ENCODE measurements around the gene CYP17A1. TPM values are rescaled to one million over a fixed set of nuclear protein-coding genes. Genes with fewer than 3 reads are reported as not detected.

CYP17A1 gene
- total RNA-seq, 1 donor from 2014 or later = not detected

DNA sequence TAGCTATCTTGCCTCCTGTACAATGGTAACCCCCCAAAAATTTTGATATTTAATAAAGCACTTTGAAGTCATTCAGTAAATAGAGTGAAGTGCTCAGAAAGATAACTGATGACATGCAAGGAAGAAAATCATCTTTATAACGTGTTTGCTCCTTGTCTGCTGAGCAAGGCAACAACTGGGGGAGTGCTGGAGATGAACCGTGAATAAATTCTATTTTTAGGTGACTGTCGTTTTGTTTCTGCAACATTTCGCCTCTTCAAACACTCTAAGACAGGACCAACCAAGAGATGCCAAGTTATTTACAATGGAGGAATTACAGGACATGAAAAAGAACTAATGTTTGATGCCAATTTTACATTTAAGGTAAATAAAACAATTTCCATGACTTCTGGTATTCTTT lies 41.4 kb upstream of the CYP17A1 start:
- H3K27me3 ChIP-seq (ENCODE audit: insufficient read depth, low read length) = no peaks in the 10 kb centered on the region
- peaks cover 5% of the 10 kb centered on the region for H3K27me3 Mint-ChIP-seq (ENCODE audit: low read depth, unreplicated experiment)
- H4K20me1 ChIP-seq (ENCODE audit: insufficient read depth, low read length) = no peaks in the 10 kb centered on the region
- H3K4me1 Mint-ChIP-seq (ENCODE audit: low read depth, unreplicated experiment) = no peaks in the 10 kb centered on the region
- no peak overlapping the region for H2AFZ ChIP-seq (ENCODE audit: low read depth, low read length)
- H3K9me3 ChIP-seq (ENCODE audit: insufficient read depth, low read depth, low read length) = no peaks in the 10 kb centered on the region
- no peaks in the 10 kb centered on the region for H3K79me2 ChIP-seq (ENCODE audit: insufficient read depth, low read length)
- no peak overlapping the region for H3K4me2 ChIP-seq (ENCODE audit: low read length)
- H3K4me3 ChIP-seq (ENCODE audit: insufficient read depth, low read depth, low read length) = no peak overlapping the region
- DNase-seq (ENCODE audit: low read depth) (no peak), FAIRE-seq (no peak)
- no peak overlapping the region for H3K27ac Mint-ChIP-seq (ENCODE audit: unreplicated experiment)
- TF ChIP-seq EZH2 (IDR thresholded peaks at IDR 0.05; ENCODE audit: insufficient read depth, low read length) = no peak
- TF ChIP-seq, protein P1, sequence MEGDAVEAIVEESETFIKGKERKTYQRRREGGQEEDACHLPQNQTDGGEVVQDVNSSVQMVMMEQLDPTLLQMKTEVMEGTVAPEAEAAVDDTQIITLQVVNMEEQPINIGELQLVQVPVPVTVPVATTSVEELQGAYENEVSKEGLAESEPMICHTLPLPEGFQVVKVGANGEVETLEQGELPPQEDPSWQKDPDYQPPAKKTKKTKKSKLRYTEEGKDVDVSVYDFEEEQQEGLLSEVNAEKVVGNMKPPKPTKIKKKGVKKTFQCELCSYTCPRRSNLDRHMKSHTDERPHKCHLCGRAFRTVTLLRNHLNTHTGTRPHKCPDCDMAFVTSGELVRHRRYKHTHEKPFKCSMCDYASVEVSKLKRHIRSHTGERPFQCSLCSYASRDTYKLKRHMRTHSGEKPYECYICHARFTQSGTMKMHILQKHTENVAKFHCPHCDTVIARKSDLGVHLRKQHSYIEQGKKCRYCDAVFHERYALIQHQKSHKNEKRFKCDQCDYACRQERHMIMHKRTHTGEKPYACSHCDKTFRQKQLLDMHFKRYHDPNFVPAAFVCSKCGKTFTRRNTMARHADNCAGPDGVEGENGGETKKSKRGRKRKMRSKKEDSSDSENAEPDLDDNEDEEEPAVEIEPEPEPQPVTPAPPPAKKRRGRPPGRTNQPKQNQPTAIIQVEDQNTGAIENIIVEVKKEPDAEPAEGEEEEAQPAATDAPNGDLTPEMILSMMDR (IDR thresholded peaks at IDR 0.05; ENCODE audit: insufficient read depth, low read depth, low read length) = no peak
- no peak overlapping the region for H3K4me3 Mint-ChIP-seq (ENCODE audit: unreplicated experiment)
- no peaks in the 10 kb centered on the region for H3K4me1 ChIP-seq (ENCODE audit: insufficient read depth, low read length)
- H3K36me3 Mint-ChIP-seq (ENCODE audit: low read depth, unreplicated experiment) = peaks cover 4% of the 10 kb centered on the region
- H3K27ac ChIP-seq (ENCODE audit: low read depth, low read length) = no peak overlapping the region
- H3K9ac ChIP-seq (ENCODE audit: low read length) = no peak overlapping the region
- H3K36me3 ChIP-seq (ENCODE audit: insufficient read depth, low read length) = no peaks in the 10 kb centered on the region
- no peaks in the 10 kb centered on the region for H3K9me3 Mint-ChIP-seq (ENCODE audit: unreplicated experiment)

DNA sequence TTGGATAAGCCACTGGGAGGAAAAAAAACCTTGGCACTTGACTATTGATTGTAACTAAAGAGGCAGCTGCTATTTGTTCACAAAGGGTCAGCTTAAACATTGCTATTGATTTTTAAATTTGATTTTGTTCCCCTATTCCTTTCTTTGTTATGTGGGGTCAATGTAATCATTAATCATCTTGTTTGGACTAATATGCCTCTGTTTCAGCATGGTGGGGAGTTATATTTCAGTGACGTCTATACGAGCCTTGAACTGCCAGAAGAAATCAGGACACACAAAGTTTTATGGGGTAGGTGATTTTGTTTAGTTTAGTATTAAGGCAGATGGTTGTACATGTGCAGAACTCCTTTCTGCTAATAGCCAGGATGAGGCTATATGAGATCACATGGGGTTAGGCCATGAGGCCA lies 39.5 kb upstream of the CYP17A1 start:
- Histone ChIP-seq H3K9me3 (ENCODE audit: insufficient read depth, low read depth, low read length) (no peaks in the 10 kb centered on the region), H3K4me3 (ENCODE audit: insufficient read depth, low read depth, low read length) (no peak overlapping the region), H4K20me1 (ENCODE audit: insufficient read depth, low read length) (no peaks in the 10 kb centered on the region), H3K4me2 (ENCODE audit: low read length) (no peak overlapping the region), H3K27ac (ENCODE audit: low read depth, low read length) (no peak overlapping the region), H3K36me3 (ENCODE audit: insufficient read depth, low read length) (no peaks in the 10 kb centered on the region), H3K4me1 (ENCODE audit: insufficient read depth, low read length) (no peaks in the 10 kb centered on the region), H3K27me3 (ENCODE audit: insufficient read depth, low read length) (no peaks in the 10 kb centered on the region), H3K79me2 (ENCODE audit: insufficient read depth, low read length) (no peaks in the 10 kb centered on the region), H3K9ac (ENCODE audit: low read length) (no peak overlapping the region), H2AFZ (ENCODE audit: low read depth, low read length) (no peak overlapping the region)
- DNase-seq (ENCODE audit: low read depth) (no peak), FAIRE-seq (no peak)
- TF ChIP-seq EZH2 (IDR thresholded peaks at IDR 0.05; ENCODE audit: insufficient read depth, low read length) = no peak
- TF ChIP-seq, protein P1 (IDR thresholded peaks at IDR 0.05; ENCODE audit: insufficient read depth, low read depth, low read length) = no peak
- no peaks in the 10 kb centered on the region for H3K9me3 Mint-ChIP-seq (ENCODE audit: unreplicated experiment)
- H3K27me3 Mint-ChIP-seq (ENCODE audit: low read depth, unreplicated experiment) = peaks cover 5% of the 10 kb centered on the region
- H3K27ac Mint-ChIP-seq (ENCODE audit: unreplicated experiment) = no peak overlapping the region
- no peaks in the 10 kb centered on the region for H3K4me1 Mint-ChIP-seq (ENCODE audit: low read depth, unreplicated experiment)
- H3K4me3 Mint-ChIP-seq (ENCODE audit: unreplicated experiment) = no peak overlapping the region
- peaks cover 4% of the 10 kb centered on the region for H3K36me3 Mint-ChIP-seq (ENCODE audit: low read depth, unreplicated experiment)

DNA sequence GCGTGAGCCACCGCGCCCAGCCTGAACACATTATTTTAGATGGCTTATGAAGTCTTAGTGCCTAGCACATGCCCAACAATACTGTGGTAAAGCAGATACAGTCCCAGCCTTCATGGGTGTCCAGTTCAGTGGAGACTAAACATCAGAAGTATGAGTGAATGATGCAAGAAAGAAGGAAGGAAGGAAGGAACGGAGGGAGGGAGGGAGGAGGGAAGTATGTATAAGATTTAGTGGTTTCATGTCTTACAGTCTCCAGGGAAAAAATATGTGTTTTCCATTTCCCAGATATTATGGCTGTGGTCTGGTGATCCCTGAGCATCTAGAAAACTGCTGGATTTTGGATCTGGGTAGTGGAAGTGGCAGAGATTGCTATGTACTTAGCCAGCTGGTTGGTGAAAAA lies 35.0 kb upstream of the CYP17A1 start:
- Histone ChIP-seq H3K4me1 (ENCODE audit: insufficient read depth, low read length) (peaks cover 6% of the 10 kb centered on the region), H2AFZ (ENCODE audit: low read depth, low read length) (no peak overlapping the region), H4K20me1 (ENCODE audit: insufficient read depth, low read length) (no peaks in the 10 kb centered on the region), H3K4me2 (ENCODE audit: low read length) (no peak overlapping the region), H3K27ac (ENCODE audit: low read depth, low read length) (no peak overlapping the region), H3K79me2 (ENCODE audit: insufficient read depth, low read length) (no peaks in the 10 kb centered on the region), H3K9me3 (ENCODE audit: insufficient read depth, low read depth, low read length) (no peaks in the 10 kb centered on the region), H3K4me3 (ENCODE audit: insufficient read depth, low read depth, low read length) (no peak overlapping the region), H3K36me3 (ENCODE audit: insufficient read depth, low read length) (no peaks in the 10 kb centered on the region), H3K9ac (ENCODE audit: low read length) (no peak overlapping the region), H3K27me3 (ENCODE audit: insufficient read depth, low read length) (no peaks in the 10 kb centered on the region)
- Mint-ChIP-seq H3K27me3 (ENCODE audit: low read depth, unreplicated experiment) (peaks cover 12% of the 10 kb centered on the region), H3K36me3 (ENCODE audit: low read depth, unreplicated experiment) (peaks cover 5% of the 10 kb centered on the region), H3K27ac (ENCODE audit: unreplicated experiment) (no peak overlapping the region), H3K4me1 (ENCODE audit: low read depth, unreplicated experiment) (peaks cover 2% of the 10 kb centered on the region), H3K4me3 (ENCODE audit: unreplicated experiment) (no peak overlapping the region), H3K9me3 (ENCODE audit: unreplicated experiment) (no peaks in the 10 kb centered on the region)
- FAIRE-seq (no peak), DNase-seq (ENCODE audit: low read depth) (no peak)
- TF ChIP-seq, protein P1 (IDR thresholded peaks at IDR 0.05; ENCODE audit: insufficient read depth, low read depth, low read length) = no peak
- TF ChIP-seq EZH2 (IDR thresholded peaks at IDR 0.05; ENCODE audit: insufficient read depth, low read length) = no peak
